HL-60/S4 treated with phorbol 12-myristate 13-acetate at 8.2 ng/mL for 4 days and 3 days (cell line): ENCODE results near the gene ANKS6.

ENCODE experiments used
- in situ Hi-C: fragments of 300-500 bp; cut with MboI; formaldehyde crosslinking; loops from 2 replicates; pipeline ENCODE4 v1.15.0; 2022; ENCODE audit warnings: low sequenced_read_pairs

The ANKS6 gene

DNA sequence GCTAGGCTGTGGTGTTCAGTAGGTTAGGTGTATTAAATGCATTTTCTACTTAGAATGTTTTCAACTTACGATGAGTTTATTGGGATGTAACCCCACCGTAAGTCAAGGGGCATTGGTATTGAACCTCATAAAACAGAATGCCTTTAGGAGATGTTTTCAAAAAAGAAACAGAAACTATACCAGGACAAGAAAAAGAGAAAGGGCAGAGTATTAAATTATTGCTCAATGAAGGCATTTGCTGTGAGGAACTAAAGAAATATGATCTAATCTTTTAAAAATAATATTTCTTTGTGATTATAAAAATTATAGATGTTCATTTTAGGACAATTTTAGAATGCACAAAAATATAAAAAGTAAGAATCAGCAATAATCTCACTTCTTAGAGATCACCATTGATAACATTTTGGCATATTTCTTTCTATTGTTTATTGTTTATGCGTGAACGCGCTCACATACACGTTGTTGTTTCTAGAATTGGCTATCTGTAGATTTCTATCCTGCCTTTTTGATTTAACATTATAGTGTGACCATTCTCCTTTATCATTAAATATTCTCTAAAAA is 19.1 kb upstream of the ANKS6 start:
- in situ Hi-C loops, result no loop called here

DNA sequence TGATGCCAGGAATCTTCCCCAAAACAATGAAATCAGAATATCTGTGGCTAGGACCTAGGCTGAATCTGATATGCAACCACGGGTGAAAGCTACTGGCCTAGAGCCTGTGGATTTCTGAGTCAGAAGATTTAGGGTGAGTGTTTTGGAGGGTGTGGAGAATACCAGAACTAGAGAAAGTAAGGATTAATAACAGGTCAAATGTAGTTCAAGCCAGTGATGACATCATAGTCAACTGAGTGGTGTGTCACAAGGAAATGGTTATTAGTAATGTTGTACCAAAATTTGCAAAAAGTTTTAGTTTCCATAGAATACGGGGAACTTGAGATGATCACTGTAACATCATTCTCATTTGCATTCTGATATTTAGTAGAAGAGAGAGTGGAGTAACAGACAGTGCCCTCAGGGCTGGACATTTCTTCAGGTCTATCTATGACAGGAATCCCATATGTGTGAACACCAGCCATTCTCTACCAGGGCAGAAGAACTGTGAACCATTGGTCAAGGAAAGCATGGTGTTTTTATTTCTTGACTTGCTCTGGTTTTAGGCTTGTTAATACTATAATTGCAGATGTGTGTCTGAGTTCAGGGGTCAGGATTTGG is 14.8 kb upstream of the ANKS6 start:
- in situ Hi-C loops, result no loop called here

DNA sequence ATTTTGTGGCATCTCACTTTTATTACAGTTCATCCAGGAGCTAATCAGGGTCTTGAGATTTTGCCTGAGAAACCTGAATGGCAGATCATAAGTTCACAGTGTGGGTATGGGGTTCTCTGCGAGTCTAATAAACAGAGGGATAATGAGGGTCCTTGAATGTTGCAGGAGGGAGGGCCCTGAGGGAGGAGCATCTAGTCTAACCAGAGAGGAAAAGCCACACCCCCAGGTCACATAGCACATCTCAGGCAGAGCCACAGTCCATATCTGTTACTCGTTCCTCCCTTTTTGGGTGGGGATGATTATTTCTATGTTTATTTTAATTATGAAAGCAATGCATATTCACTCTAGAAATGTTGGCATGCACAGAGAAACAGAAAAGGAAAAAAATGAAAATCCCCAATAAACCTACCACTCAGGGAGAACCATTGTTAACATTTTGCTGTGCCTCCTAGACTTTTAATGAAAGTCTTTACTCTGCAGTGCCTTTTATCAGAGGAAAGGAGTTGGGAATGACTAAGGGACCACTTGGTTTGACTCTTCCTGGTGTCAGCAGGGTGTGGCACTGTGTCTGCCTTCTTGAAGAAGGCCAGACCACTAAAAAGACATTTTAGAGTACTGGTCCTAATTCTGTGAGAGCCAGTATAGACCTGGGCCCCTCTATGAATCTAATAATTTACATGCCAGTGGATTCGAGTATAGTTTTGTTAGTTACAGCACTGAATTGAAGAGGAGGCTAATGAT is 13.9 kb upstream of the ANKS6 start:
- in situ Hi-C loops, result no loop called here

DNA sequence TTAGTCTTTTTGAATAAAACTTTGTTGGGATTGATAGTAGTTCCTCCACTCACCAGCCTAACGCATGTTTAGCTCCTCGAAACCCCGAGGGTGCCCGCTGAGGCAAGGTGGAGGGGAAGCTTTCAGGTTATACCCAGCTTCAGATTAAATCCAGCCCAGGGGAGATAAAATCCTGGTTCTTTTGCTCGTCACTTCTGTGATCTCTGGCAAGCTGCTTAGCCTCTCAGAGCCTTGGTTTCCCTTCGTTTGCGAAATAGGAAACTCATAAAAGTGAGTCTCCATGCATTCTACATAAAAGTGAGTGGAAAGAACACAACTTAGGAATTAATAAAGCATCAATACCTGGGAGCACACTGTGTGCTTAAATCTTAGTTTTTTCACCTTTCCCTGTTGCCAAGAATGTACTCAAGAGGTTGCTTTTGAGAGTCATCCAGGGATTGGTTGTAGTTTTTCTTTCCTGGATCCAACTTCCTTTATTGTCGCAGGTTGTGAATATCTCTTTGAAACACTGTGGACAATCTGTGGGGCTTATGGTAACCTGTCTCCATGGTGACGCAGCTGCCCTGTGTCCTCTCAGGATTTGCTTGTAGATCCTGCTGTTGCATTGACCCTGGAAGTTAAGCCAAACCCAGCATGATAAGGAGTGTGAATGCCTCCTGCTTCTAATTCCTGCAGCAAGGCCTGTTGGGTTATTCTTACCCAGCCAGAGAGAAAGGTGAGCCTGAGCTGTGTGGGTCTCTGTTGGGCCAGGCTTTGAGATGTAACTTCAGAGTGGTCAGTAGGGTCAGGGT is 13.2 kb upstream of the ANKS6 start:
- in situ Hi-C loops, result no loop called here

DNA sequence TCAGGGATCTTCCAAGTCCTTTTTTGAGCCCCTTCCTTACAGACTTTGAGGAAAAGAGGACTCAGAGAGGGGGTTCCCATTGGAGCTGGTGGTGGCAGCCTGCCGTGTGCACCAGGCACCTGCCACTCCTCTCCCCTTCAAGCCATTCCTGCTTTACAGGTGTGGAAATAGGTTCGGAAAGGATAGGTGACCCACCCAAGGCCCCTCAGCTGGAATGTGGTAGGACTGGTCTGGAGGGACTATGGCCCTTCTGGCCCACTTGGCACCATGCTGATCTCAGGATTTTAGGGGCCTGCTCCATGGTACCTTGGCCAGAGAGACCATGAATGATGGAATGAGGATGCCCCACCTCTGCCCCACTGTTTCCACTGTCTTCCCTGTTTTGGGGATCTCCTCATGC is 12.5 kb upstream of the ANKS6 start:
- in situ Hi-C loops, result no loop called here

DNA sequence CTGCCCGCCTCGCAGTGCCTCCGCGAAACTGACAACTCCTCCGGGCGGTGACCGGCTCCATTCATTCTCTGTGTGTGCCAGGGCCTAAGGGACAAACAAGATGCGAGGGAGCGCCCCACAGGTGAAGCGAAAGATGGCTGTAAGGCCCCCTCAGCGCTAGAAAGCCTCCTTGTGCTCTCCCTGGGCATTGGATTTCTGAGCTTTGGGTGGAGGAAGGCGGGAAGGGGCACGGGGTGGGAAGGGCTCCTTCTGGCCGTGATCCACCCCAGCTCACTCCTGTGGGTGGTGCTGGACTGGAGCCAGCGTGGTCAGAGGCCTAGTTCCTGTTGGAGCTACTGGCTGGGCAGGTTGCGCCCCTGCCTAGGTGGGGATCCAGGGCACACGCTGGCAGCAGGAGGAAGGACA is 12.1 kb upstream of the ANKS6 start:
- in situ Hi-C loops, result no loop called here

DNA sequence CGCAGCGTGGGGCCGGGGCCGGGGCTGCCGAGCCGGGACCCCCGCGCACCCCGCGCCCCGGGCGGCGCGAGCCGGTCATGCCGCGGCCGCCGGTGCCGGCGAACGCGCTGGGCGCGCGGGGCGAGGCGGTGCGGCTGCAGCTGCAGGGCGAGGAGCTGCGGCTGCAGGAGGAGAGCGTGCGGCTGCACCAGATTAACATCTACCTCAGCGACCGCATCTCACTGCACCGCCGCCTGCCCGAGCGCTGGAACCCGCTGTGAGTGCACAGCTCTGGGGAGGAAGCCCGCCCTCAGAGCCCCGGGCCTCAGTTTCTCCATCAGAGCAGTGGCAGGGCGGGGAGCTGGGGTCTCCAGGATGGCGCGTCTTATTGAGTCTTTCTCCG is 11.4 kb upstream of the ANKS6 start:
- in situ Hi-C loops, result no loop called here

DNA sequence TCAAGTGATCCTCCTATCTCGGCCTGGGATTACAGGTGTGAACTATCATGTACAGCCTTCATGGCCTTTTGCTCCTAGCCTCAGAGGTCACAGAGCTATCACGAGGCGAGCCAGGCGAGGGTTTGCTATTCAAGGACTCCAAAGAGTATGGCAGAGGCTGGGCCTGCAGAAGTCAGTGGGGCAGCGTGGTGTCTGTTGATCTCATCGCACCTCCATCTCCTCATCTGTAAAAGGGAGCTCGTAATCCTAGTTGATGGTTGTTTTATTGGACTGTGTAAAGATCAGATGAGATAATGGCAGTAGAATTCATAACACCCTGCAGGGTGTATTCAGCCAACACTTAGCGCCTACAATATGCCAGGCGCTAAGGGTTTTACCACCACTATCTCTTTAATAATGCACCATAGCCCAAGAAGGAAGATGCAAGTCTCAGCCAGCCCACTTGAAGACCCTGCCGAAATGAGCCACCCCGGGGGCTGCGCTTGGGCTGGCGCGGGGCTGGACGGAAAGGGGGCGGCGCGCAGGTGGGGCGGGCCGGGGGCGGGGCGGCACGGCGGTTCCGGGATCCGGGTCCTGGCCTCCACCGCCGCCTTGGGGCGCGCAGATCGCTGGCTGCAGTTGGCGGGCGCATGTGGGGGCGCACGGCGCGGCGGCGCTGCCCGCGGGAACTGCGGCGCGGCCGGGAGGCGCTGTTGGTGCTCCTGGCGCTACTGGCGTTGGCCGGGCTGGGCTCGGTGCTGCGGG is 10.9 kb upstream of the ANKS6 start, which contains the start of gene GALNT12:
TSS of gene GALNT12 (plus strand) at position 601 of the 744 bp plus-strand sequence. CDS start at position 630, 29 bp downstream.
- in situ Hi-C loops, result no loop called here

DNA sequence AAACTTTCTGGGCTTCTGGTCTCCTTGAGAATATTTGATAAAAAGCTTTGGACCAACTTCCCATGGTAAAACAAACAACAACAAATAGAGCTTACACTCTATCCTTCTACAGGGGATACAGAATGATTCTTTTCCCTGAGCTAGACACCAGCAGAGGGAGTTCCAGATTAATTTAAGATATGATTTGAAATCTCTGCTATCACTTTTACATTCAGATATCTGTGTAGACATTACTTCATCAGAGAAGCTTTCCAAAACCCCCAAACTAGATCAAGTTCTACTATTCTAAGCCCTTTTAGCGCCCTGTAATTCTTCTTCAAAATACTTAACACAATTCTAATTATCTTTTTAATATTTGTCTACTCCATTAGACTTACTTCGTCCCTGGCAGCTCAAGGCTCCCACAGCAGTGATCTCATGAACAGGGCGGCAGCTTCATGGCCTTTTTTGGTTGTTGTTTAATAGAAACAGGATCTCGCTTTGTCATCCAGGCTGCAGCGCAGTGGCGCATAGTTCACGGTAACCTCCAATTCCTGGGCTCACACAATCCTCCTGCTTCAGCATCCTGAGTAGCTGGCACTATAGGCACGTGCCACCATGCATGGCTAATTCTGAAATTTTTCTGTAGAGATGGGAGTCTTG is 10.2 kb upstream of the ANKS6 start:
- in situ Hi-C loops, result no loop called here

DNA sequence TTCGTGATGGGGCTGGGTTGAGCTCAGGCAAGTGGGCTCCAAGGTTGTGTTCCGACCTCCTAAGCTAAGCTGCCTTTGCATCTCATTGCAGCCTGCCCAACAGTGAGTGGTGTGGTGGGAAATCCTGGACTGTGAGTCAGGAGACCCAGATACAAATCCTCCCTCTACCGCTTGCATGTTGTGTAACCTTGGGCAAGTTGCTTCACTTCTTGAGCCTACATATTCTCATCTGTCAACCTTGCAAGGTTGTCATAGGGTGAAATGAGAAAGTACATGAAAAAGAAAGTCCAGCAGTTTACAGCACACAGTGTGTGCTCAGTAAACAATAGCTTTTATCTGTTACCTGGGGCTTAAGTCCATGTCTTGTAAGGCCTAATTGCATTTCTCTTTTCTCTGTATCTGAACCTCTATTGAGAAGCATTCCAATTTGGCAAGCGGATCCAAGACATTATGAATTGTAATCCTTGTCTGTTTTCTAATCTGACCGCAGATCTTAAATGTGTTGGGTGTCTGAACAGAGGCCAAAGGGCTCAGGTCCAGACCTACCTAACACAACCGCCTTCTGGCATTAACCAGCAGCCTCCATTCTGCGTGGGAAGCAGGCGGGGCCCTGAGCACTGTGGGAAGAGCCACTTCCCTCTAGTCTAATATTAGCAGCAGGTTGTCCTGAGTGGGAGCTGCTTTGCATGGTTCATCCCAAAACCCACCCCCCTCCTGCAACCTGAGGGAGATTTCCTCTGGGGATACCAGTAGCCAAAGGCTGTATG is 9.3 kb upstream of the ANKS6 start:
- in situ Hi-C loops, result no loop called here

DNA sequence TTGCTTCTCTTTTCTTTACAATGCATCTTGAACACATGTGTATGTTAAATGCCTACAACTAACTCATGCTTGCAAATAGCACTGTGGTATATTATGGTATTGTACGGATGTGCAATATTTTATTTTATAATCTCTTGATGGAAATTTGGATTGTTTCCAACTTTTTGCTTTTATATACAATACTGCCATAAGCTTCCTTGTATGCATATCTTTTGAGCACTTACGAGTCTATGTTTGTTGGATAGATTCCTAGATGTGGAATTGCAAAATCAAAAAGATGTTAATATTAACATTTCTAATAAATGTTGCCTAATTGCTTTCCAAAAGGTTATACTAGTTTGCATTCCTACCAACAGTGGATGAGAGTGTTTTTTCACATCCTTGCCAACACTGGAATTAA is 7.7 kb upstream of the ANKS6 start:
- in situ Hi-C loops, result no loop called here

DNA sequence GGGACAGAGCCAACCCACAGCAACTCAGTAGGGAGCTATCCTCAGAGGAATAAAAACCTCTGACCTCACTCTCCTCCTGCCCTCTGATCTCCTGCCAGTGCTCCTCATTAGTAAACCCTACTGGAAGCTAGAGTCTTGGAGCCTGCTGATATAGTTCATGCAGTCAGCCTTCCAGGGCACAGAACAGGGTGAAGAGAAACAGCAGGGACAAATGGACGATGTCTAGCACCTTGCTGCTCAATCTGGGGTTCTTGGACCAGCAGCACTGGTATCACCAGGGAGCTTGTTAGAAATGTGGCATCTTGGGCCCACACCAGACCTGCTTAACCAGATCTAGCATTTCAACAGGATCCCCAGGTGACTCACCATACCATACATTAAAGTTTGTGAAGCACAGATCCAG is 5.6 kb upstream of the ANKS6 start:
- in situ Hi-C loops, result no loop called here

DNA sequence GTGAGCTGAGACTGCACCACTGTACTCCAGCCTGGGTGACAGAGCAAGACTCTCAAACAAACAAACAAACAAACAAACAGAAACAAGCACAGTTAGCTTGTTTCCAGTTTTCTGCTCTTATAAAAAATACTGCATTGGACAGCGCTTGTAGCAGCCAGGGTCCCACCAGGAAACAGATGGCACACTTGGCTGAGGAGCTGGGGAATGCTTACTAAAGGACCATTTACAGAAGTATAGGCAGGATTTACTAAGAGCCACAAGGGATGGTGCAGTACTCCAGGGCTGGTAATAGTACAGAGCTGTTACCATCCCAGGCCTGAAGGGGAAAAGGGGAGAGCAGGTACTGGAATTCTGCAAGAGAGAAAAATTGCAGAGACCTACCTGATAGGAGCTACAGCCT is 5.2 kb upstream of the ANKS6 start:
- in situ Hi-C loops, result no loop called here

DNA sequence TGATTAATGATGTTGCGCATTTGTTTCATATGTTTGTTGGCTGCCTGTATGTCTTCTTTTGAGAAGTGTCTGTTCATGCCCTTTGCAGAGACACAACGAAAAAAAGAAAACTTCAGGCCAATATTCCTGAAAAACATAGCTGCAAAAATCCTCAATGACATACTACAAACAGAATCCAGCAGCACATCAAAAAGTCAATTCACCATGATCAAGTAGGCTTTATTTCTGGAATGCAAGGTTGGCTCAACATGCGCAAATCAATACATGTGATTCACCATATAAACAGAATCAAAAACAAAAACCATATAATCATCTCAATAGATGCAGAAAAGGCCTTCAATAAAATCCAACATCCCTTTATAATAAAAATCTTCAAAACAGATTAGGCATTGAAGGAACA is 1.9 kb upstream of the ANKS6 start:
- in situ Hi-C loops, result no loop called here

DNA sequence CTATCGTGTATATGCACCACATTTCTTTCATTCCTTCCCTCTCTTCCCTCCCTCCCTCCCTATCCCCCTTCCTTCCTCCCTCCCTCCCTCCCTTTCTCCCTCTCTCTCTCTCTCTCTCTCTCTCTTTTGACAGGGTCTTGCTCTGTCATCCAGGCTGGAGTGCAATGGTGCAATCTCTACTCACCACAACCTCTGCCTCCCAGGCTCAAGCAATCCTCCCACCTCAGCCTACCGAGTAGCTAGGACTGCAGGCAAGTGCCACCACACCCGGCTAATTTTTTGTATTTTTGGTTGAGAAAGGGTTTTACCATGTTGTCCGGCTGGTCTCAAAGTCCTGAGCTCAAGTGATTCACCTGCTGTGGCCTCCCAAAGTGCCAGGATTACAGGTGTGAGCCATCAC is 1.1 kb upstream of the ANKS6 start:
- in situ Hi-C loops, result no loop called here

DNA sequence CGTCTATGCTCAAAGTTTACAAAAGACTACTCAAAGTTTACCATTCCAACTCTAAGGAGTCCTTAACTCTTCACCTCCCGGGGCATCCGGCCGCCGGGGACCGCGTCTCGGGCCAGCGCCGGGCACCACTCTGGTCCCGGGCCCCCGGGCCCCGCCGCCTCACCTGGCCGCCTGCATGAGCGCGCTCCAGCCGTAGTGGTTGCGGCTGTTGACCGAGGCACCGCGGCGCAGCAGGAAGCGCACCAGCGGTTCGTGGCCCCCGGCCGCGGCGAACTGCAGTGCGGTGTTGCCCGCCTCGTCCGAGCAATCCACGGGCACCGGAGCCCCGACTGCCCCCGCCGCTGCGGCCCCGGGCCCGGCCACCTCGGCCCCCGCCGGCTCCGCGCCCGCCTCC is 388 bp downstream of the ANKS6 start:
- in situ Hi-C loops, result no loop called here

DNA sequence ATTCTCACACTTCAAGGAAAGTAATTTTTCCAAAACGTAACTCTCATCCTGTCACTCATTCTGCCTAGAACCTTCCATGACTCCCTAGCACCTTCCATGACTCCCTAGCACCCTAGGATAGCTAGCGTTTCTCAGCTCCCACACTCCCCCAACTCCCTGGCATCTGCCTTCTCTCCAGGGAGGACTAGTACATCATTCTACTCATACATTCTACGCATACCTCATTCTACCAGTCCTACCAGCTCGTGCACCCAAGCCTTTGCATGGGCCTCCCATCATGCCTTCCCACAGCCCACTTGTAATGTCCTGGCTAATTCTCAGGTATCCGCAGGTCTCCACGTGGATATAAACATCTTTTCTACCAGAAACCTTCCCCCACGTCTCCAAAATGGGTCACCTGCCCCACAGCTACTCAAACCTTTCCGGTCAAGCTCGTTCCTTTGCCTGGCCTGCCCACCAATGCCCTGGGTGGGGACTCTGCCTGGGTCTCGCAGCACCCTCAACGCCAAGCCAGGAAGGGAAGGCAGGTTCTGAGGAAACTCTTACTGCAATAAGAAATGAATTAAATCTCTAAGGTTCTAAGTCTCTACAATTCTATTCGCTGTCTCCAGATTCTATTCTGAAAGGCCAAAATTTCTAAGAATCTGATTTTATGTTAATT is 930 bp downstream of the ANKS6 start:
- in situ Hi-C loops, result no loop called here

DNA sequence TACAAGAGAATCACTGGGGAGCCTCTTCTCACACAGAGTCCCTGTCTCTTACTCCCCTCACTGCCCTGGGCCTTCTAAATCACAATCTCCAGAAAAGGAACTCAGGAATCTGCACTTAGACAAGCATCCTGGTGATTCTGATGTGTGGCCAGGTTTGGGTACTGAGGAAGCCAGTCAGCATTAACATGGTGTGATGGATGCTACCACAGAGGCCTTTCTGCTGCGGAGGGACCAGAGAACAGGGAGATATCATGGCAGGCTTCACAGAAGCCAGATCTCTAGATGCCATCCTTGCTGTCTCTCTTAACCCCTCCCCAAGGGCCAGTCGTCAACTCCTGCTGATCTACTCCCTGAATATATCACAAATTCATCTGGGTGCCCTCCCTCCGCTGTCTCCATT is 1.6 kb downstream of the ANKS6 start:
- in situ Hi-C loops, result no loop called here

DNA sequence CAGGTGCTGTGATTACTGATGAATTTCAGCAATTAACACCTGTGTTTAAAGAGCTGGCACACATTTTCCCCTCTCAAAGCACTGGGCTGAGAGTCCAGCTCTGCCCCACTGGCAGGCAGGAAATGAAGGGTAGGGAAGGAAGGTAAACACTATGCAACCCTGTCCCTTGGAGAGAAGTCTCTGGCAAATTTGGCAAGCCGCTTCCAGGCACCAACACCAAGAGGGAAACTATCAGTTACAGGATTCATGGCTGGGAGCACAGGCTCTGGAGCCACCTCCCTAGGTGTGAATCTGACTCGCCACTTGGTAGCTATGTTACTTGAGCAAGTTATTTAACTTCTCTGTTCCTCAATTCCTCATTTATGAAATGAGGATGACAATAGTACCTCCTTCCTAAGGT is 3.3 kb downstream of the ANKS6 start:
- in situ Hi-C loops, result no loop called here
